Smooth muscle cell of the brain vasculature (primary cell): ENCODE data around the gene CPA3.

ENCODE experiments used
- DNase-seq: peaks from one replicate; pipeline ENCODE4 v3.0.0-alpha.2; 2012; ENCODE audit warnings: low read depth, low spot score

Gene CPA3

GRCh38 chr3:148865049-148865448 is at the start of gene CPA3:
Gene CPA3, plus strand, starts transcription at chr3:148865296. Its CDS starts 12 bp downstream, at chr3:148865308.
- no peak for DNase-seq

GRCh38 chr3:148815316-148816110 is 49.6 kb upstream of the CPA3 start:
- DNase-seq, result no peak

GRCh38 chr3:148816427-148816826 is 48.7 kb upstream of the CPA3 start:
- DNase-seq, result no peak

GRCh38 chr3:148816981-148817525 is 48.0 kb upstream of the CPA3 start:
- no peak for DNase-seq

GRCh38 chr3:148820361-148821245 is 44.5 kb upstream of the CPA3 start:
- DNase-seq, result no peak

- no peak for DNase-seq
Measured at GRCh38 chr3:148823026-148823425, 42.1 kb upstream of the CPA3 start.

- DNase-seq, result no peak
Measured at GRCh38 chr3:148825476-148825875, 39.6 kb upstream of the CPA3 start.

GRCh38 chr3:148827585-148827984 is 37.5 kb upstream of the CPA3 start, which contains the start of gene CPB1:
Gene CPB1, plus strand, starts transcription at chr3:148827811. Its CDS starts 13 bp downstream, at chr3:148827824.
- DNase-seq, result no peak

GRCh38 chr3:148828136-148828690 is 36.9 kb upstream of the CPA3 start:
- DNase-seq, result no peak

GRCh38 chr3:148829926-148830325 is 35.2 kb upstream of the CPA3 start:
- DNase-seq, result no peak

GRCh38 chr3:148833223-148833622 is 31.9 kb upstream of the CPA3 start:
- no peak for DNase-seq

- DNase-seq, result no peak
Measured at GRCh38 chr3:148839805-148840204, 25.3 kb upstream of the CPA3 start.

GRCh38 chr3:148840451-148840850 is 24.6 kb upstream of the CPA3 start:
- no peak for DNase-seq

- DNase-seq, result no peak
Measured at GRCh38 chr3:148845756-148846395, 19.2 kb upstream of the CPA3 start.

- DNase-seq, result no peak
Measured at GRCh38 chr3:148847351-148847750, 17.7 kb upstream of the CPA3 start.

- no peak for DNase-seq
Measured at GRCh38 chr3:148848410-148848809, 16.7 kb upstream of the CPA3 start.

GRCh38 chr3:148852271-148852992 is 12.7 kb upstream of the CPA3 start:
- no peak for DNase-seq

- no peak for DNase-seq
Measured at GRCh38 chr3:148853076-148853475, 12.0 kb upstream of the CPA3 start.

- no peak for DNase-seq
Measured at GRCh38 chr3:148854061-148854460, 11.0 kb upstream of the CPA3 start.

- DNase-seq, result no peak
Measured at GRCh38 chr3:148856384-148856783, 8.7 kb upstream of the CPA3 start.

GRCh38 chr3:148857316-148857715 is 7.8 kb upstream of the CPA3 start:
- no peak for DNase-seq
